Liver (tissue), 9 donors: ENCODE data around the gene TRIM25. TPM values are rescaled to one million over a fixed set of nuclear protein-coding genes. Genes with fewer than 3 reads are reported as not detected.

Experiments used
- DNase-seq: peaks from one replicate; pipeline ENCODE4 v3.0.0-alpha.2; 2017; ENCODE audit warnings: low spot score
- H3K27ac ChIP-seq, 2 donors: one replicate each; pipeline ENCODE4 v1.7.0; 2013; ENCODE audit warnings: inconsistent platforms in 2 of 2, low read length in 2 of 2, control low read depth in 1 of 2, low read depth in 1 of 2, mild to moderate bottlenecking in 1 of 2
- H3K27me3 ChIP-seq, 4 donors: one replicate each; pipeline versions ENCODE4 v1.6.1 to v1.7.0; 2013; ENCODE audit warnings: low read length in 3 of 4, inconsistent platforms in 1 of 4, mild to moderate bottlenecking in 1 of 4, moderate library complexity in 1 of 4; ENCODE audit not compliant: control insufficient read depth in 4 of 4, insufficient read depth in 4 of 4
- H3K36me3 ChIP-seq, 4 donors: one replicate each; pipeline versions ENCODE4 v1.6.1 to v1.7.0; 2013; ENCODE audit warnings: low read length in 3 of 4, mild to moderate bottlenecking in 3 of 4, low read depth in 1 of 4, moderate library complexity in 1 of 4; ENCODE audit not compliant: control insufficient read depth in 4 of 4, insufficient read depth in 3 of 4
- H3K4me1 ChIP-seq, 4 donors: one replicate each; pipeline versions ENCODE4 v1.6.1 to v1.7.0; 2013; ENCODE audit warnings: low read length in 3 of 4, mild to moderate bottlenecking in 3 of 4, moderate library complexity in 1 of 4; ENCODE audit not compliant: control insufficient read depth in 4 of 4, insufficient read depth in 4 of 4
- H3K4me3 ChIP-seq, 3 donors: one replicate each; pipeline versions ENCODE4 v1.6.1 to v1.7.0; 2013; ENCODE audit warnings: low read length in 3 of 3, control low read depth in 1 of 3, low read depth in 1 of 3, mild to moderate bottlenecking in 1 of 3
- H3K9ac ChIP-seq, 2 donors: one replicate each; pipeline ENCODE4 v1.7.0; 2013; ENCODE audit warnings: low read length in 2 of 2, mild to moderate bottlenecking in 2 of 2, moderate library complexity in 2 of 2, control low read depth in 1 of 2, low read depth in 1 of 2
- H3K9me3 ChIP-seq, 4 donors: one replicate each; pipeline versions ENCODE4 v1.6.1 to v1.7.0; 2013; ENCODE audit warnings: low read length in 3 of 4; ENCODE audit not compliant: control insufficient read depth in 4 of 4
- CTCF ChIP-seq: fragments of 150-350 bp; IDR thresholded peaks from 2 replicates; pipeline ENCODE4 v1.5.1; 2017; ENCODE audit warnings: improper control_type of control experiment, low read depth, low read length; ENCODE audit not compliant: missing input control
- FOXA1 ChIP-seq: IDR thresholded peaks from 2 replicates; pipeline ENCODE4 v1.6.1; 2016; ENCODE audit warnings: antibody characterized with exemption
- FOXA2 ChIP-seq: IDR thresholded peaks from 2 replicates; pipeline ENCODE4 v1.6.1; 2016; ENCODE audit warnings: antibody characterized with exemption
- HNF4A ChIP-seq, 2 donors: conservative IDR thresholded peaks; 2 replicates each; pipeline ENCODE4 v1.6.1; 2016; ENCODE audit warnings: antibody characterized with exemption in 2 of 2, mild to moderate bottlenecking in 2 of 2
- HNF4G ChIP-seq: IDR thresholded peaks from 2 replicates; pipeline ENCODE4 v1.6.1; 2016; ENCODE audit warnings: antibody characterized with exemption
- JUND ChIP-seq, 2 donors: IDR thresholded peaks; 2 replicates each; pipeline ENCODE4 v1.6.1; 2016; ENCODE audit warnings: antibody characterized with exemption in 2 of 2
- RXRA ChIP-seq, 2 donors: IDR thresholded peaks; 2 replicates each; pipeline ENCODE4 v1.6.1; 2017 to 2018; ENCODE audit warnings: antibody characterized with exemption in 2 of 2, mild to moderate bottlenecking in 1 of 2
- SP1 ChIP-seq: IDR thresholded peaks from 2 replicates; pipeline ENCODE4 v1.6.1; 2018; ENCODE audit warnings: antibody characterized with exemption, mild to moderate bottlenecking
- TAF1 ChIP-seq: conservative IDR thresholded peaks from 2 replicates; pipeline ENCODE4 v1.6.1; 2016; ENCODE audit warnings: antibody characterized with exemption, mild to moderate bottlenecking
- YY1 ChIP-seq: IDR thresholded peaks from 2 replicates; pipeline ENCODE4 v1.6.1; 2016; ENCODE audit warnings: antibody characterized with exemption, mild to moderate bottlenecking
- ZBTB33 ChIP-seq: IDR thresholded peaks from 2 replicates; pipeline ENCODE4 v1.6.1; 2016; ENCODE audit warnings: antibody characterized with exemption
- WGBS: extraction: QIAGEN DNeasy Blood & Tissue Kit; methylation state at CpG from one replicate; pipeline ENCODE4 v1.1.7; 2013; 5-methylcytosine and 5-hydroxymethylcytosine counted together
- polyA plus RNA-seq, 2 donors: library from polyadenylated mRNA; stranded (reverse) in 1 of 2; unstranded in 1 of 2; fragments of 200-250 nt in 1 of 2; fragments of >200 nt in 1 of 2; fragmentation: Nextera tagmentation in 1 of 2; extraction: Ambion mirVana in 1 of 2; gene quantifications; one replicate each; pipeline versions ENCODE4 v1.2.1 to v1.2.3, GENCODE V29; 2013 to 2015
- total RNA-seq, 2 donors: library from RNA; depleted of rRNA; stranded (reverse); fragments of >200 nt; gene quantifications; one replicate each; pipeline ENCODE4 v1.2.3, GENCODE V29; 2014
- TF ChIP-seq, protein P1 (sequence below): IDR thresholded peaks from 2 replicates; pipeline ENCODE4 v1.6.1; 2016; ENCODE audit warnings: antibody characterized with exemption
- TF ChIP-seq, protein P2 (sequence below): IDR thresholded peaks from 2 replicates; pipeline ENCODE4 v1.6.1; 2016; ENCODE audit warnings: antibody characterized with exemption, mild to moderate bottlenecking
- TF ChIP-seq, protein P3 (sequence below): IDR thresholded peaks from 2 replicates; pipeline ENCODE4 v1.6.1; 2016; ENCODE audit warnings: antibody characterized with exemption
- donor health status: healthy.
- donor health status: healthy.
- donor health status: healthy.
- donor health status: healthy.
- donor health status: healthy.

The TRIM25 gene
- total and polyA plus RNA-seq, 4 donors = 10.8 to 64.5 (median 15.6) TPM

DNA sequence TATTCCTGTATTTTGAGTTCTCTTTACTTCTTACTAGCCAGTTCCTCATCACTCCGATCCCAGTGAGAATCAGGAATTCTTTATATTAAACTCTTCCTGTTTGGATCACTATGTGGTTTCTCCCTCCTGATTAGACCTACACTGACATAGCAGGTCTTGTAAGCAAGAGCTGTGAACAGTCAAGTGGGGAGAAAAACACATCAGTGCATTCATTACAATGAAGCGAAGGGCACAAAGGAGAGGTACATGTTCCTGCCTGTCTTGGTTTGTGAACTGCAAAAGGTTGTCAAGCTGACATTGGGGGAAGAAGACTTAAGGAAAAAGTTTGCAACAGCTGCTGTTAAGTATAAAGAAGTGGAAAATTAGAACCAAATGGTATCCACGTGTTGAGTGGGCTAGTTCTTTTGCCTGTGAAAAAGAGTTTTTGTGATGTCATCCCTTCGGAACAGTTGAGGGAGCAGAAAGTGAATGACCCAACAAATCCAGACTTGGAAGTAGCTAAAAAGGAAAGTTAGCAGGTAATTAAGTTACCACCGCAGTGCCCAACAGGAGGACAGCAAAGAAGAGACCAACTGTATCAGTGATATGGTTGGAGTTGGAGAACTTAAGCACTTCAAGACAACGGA is 23.0 kb upstream of the TRIM25 start:
- TF ChIP-seq FOXA2 = no peak
- TF ChIP-seq TAF1 = no peak
- TF ChIP-seq, protein P1, sequence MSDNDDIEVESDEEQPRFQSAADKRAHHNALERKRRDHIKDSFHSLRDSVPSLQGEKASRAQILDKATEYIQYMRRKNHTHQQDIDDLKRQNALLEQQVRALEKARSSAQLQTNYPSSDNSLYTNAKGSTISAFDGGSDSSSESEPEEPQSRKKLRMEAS = no peak
- TF ChIP-seq CTCF = no peak
- no peak for TF ChIP-seq HNF4A (conservative IDR thresholded peaks at IDR 0.05)
- TF ChIP-seq HNF4G = no peak
- 92% methylated on average over 6 of the region's 6 CpGs for WGBS
- no peak overlapping the region for H3K4me3 ChIP-seq
- no peaks in the 10 kb centered on the region for H3K9me3 ChIP-seq
- peaks cover 0 to 3% (median 0%) of the 10 kb centered on the region in 4 donors for H3K4me1 ChIP-seq
- no peaks in the 10 kb centered on the region for H3K27me3 ChIP-seq
- H3K9ac ChIP-seq = no peak overlapping the region
- DNase-seq = no peak
- H3K27ac ChIP-seq = no peak overlapping the region
- peaks cover 0 to 21% (median 12%) of the 10 kb centered on the region in 4 donors for H3K36me3 ChIP-seq

- TF ChIP-seq JUND (IDR thresholded peaks at IDR 0.05) (no peak), RXRA (IDR thresholded peaks at IDR 0.05) (no peak), SP1 (no peak), HNF4A (conservative IDR thresholded peaks at IDR 0.05) (no peak), ZBTB33 (no peak), FOXA2 (no peak)
- Histone ChIP-seq H3K36me3 (peaks cover 0 to 18% (median 8%) of the 10 kb centered on the region in 4 donors), H3K9ac (no peak overlapping the region), H3K4me3 (no peak overlapping the region), H3K27ac (no peak overlapping the region), H3K27me3 (no peaks in the 10 kb centered on the region), H3K4me1 (peaks cover 0 to 3% (median 0%) of the 10 kb centered on the region in 4 donors), H3K9me3 (no peaks in the 10 kb centered on the region)
- no peak for DNase-seq
- WGBS = 86% methylated on average over 3 of the region's 3 CpGs
Measured at GRCh38 chr17:56935461-56935860, 21.6 kb upstream of the TRIM25 start.

DNA sequence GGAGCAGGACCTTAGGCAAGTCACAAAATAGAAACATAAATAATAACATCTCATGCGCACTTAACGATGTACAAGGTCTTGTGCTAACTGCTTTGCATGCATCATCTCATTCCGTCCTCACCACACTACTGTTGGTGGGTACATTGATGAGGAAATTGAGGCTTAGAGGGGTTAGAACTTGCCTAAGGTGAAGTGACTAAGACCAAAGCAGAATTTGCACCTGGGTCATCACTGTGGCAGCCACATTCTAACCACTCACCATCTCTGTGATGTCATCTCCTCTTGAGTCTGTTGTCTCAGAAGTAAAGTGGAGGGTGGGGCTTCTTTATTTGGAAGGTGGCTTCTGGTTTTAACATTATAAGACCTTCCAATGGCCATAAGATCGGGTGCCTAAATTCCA is 20.4 kb upstream of the TRIM25 start:
- Histone ChIP-seq H3K27me3 (no peaks in the 10 kb centered on the region), H3K27ac (no peak overlapping the region), H3K4me3 (no peak overlapping the region), H3K9me3 (no peaks in the 10 kb centered on the region), H3K4me1 (no peaks in the 10 kb centered on the region), H3K9ac (no peak overlapping the region), H3K36me3 (peaks cover 0 to 16% (median 8%) of the 10 kb centered on the region in 4 donors)
- no peak for DNase-seq
- WGBS = over 99% methylated on average over 4 of the region's 4 CpGs
- TF ChIP-seq HNF4G (no peak), HNF4A (conservative IDR thresholded peaks at IDR 0.05) (no peak), TAF1 (no peak), JUND (IDR thresholded peaks at IDR 0.05) (no peak), YY1 (no peak), ZBTB33 (no peak), FOXA1 (no peak), CTCF (no peak)
- TF ChIP-seq, protein P2, sequence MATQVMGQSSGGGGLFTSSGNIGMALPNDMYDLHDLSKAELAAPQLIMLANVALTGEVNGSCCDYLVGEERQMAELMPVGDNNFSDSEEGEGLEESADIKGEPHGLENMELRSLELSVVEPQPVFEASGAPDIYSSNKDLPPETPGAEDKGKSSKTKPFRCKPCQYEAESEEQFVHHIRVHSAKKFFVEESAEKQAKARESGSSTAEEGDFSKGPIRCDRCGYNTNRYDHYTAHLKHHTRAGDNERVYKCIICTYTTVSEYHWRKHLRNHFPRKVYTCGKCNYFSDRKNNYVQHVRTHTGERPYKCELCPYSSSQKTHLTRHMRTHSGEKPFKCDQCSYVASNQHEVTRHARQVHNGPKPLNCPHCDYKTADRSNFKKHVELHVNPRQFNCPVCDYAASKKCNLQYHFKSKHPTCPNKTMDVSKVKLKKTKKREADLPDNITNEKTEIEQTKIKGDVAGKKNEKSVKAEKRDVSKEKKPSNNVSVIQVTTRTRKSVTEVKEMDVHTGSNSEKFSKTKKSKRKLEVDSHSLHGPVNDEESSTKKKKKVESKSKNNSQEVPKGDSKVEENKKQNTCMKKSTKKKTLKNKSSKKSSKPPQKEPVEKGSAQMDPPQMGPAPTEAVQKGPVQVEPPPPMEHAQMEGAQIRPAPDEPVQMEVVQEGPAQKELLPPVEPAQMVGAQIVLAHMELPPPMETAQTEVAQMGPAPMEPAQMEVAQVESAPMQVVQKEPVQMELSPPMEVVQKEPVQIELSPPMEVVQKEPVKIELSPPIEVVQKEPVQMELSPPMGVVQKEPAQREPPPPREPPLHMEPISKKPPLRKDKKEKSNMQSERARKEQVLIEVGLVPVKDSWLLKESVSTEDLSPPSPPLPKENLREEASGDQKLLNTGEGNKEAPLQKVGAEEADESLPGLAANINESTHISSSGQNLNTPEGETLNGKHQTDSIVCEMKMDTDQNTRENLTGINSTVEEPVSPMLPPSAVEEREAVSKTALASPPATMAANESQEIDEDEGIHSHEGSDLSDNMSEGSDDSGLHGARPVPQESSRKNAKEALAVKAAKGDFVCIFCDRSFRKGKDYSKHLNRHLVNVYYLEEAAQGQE = no peak
- TF ChIP-seq, protein P3, sequence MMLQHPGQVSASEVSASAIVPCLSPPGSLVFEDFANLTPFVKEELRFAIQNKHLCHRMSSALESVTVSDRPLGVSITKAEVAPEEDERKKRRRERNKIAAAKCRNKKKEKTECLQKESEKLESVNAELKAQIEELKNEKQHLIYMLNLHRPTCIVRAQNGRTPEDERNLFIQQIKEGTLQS = no peak
